Activated CD4-positive, alpha-beta memory T cell treated with anti-CD3 and anti-CD28 coated beads for 36 hours (primary cell): ENCODE results near the gene MAST2. TPM values are rescaled to one million over a fixed set of nuclear protein-coding genes. Genes with fewer than 3 reads are reported as not detected.
"Not testable (repeated sequence)": the region's sequence is repeated elsewhere in the genome, so short reads cannot be mapped to it uniquely, and the experiment has no call there.

ENCODE experiments used
- CTCF ChIA-PET: fragments of 350-600 bp; sonication (Branson Sonifier 250); formaldehyde crosslinking; loops from one replicate; lab custom pipeline; 2021; ENCODE audit warnings: antibody characterized with exemption, inconsistent platforms; lab: Charles Lee
- POLR2A ChIA-PET: fragments of 350-600 bp; sonication (Branson Sonifier 250); formaldehyde crosslinking; loops from one replicate; lab custom pipeline; 2021; ENCODE audit warnings: antibody characterized with exemption; lab: Charles Lee
- DNase-seq: peaks from one replicate; pipeline ENCODE4 v3.0.0-alpha.2; 2020
- H3K27ac Mint-ChIP-seq: one replicate; pipeline ENCODE4 v1.8.0; 2021; ENCODE audit warnings: mixed read lengths
- H3K27me3 Mint-ChIP-seq: one replicate; pipeline ENCODE4 v1.8.0; 2021; ENCODE audit warnings: mixed read lengths
- H3K36me3 Mint-ChIP-seq: one replicate; pipeline ENCODE4 v1.8.0; 2021; ENCODE audit warnings: mixed read lengths
- H3K4me1 Mint-ChIP-seq: one replicate; pipeline ENCODE4 v1.8.0; 2021; ENCODE audit warnings: low read depth, mixed read lengths
- H3K4me3 Mint-ChIP-seq: one replicate; pipeline ENCODE4 v1.8.0; 2021; ENCODE audit warnings: mild to moderate bottlenecking, mixed read lengths
- H3K9me3 Mint-ChIP-seq: one replicate; pipeline ENCODE4 v1.8.0; 2021; ENCODE audit warnings: mixed read lengths
- intact Hi-C: fragments of 100-400 bp; cut with micrococcal nuclease; formaldehyde crosslinking; loops from one replicate; pipeline ENCODE4 v1.15.1; 2023
- total RNA-seq, 2 experiments: library from RNA; stranded (reverse); gene quantifications; one replicate each; pipeline ENCODE4 v1.2.3, GENCODE V29; 2021

The MAST2 gene
- total RNA-seq, 2 experiments from 2014 or later, result 25.1 to 26.6 TPM

- no peaks in the 10 kb centered on the region for H3K27me3 Mint-ChIP-seq
- DNase-seq, result no peak
- ChIA-PET CTCF (no interaction called here), POLR2A (interaction anchor here (0.6 kb wide), 1 partner anchor 156 kb away, joined by 4 read pairs; no protein-coding TSS in a partner anchor)
- intact Hi-C loops, result no loop called here
- peaks cover 9% of the 10 kb centered on the region for H3K4me1 Mint-ChIP-seq
- H3K4me3 Mint-ChIP-seq, result no peak overlapping the region
- no peak overlapping the region for H3K27ac Mint-ChIP-seq
- H3K36me3 Mint-ChIP-seq, result no peaks in the 10 kb centered on the region
- H3K9me3 Mint-ChIP-seq, result no peaks in the 10 kb centered on the region
Observed at GRCh38 chr1:45930258-45931150, 127.1 kb downstream of the MAST2 start.

GRCh38 chr1:45932205-45932604 lies 128.8 kb downstream of the MAST2 start:
- H3K9me3 Mint-ChIP-seq, H3K36me3 Mint-ChIP-seq, DNase-seq, H3K4me3 Mint-ChIP-seq, CTCF ChIA-PET, H3K27me3 Mint-ChIP-seq, H3K4me1 Mint-ChIP-seq, intact Hi-C loops, H3K27ac Mint-ChIP-seq, POLR2A ChIA-PET: not testable (repeated sequence)

- Mint-ChIP-seq H3K27ac (no peak overlapping the region), H3K36me3 (no peaks in the 10 kb centered on the region), H3K27me3 (no peaks in the 10 kb centered on the region), H3K9me3 (no peaks in the 10 kb centered on the region), H3K4me3 (no peak overlapping the region), H3K4me1 (no peaks in the 10 kb centered on the region)
- intact Hi-C loops, result no loop called here
- no peak for DNase-seq
- CTCF ChIA-PET, result no interaction called here
- POLR2A ChIA-PET, result interaction anchor here (0.6 kb wide), 1 partner anchor 32 kb away, joined by 3 read pairs; no protein-coding TSS in a partner anchor
Observed at GRCh38 chr1:45934947-45935346, 131.5 kb downstream of the MAST2 start.

GRCh38 chr1:45938029-45938428 lies 134.6 kb downstream of the MAST2 start:
- no peak for DNase-seq
- Mint-ChIP-seq H3K27me3 (no peaks in the 10 kb centered on the region), H3K27ac (no peak overlapping the region), H3K9me3 (peaks cover 9% of the 10 kb centered on the region), H3K4me3 (no peak overlapping the region), H3K4me1 (no peaks in the 10 kb centered on the region), H3K36me3 (peaks cover 6% of the 10 kb centered on the region)
- POLR2A ChIA-PET, result no interaction called here
- intact Hi-C loops, result no loop called here
- CTCF ChIA-PET, result no interaction called here

GRCh38 chr1:45942411-45942810 lies 139.0 kb downstream of the MAST2 start:
- Mint-ChIP-seq H3K9me3 (peaks cover 9% of the 10 kb centered on the region), H3K4me1 (no peaks in the 10 kb centered on the region), H3K36me3 (peaks cover 6% of the 10 kb centered on the region), H3K27ac (no peak overlapping the region), H3K4me3 (no peak overlapping the region), H3K27me3 (no peaks in the 10 kb centered on the region)
- CTCF ChIA-PET, result no interaction called here
- DNase-seq, result no peak
- intact Hi-C loops, result no loop called here
- POLR2A ChIA-PET, result no interaction called here

GRCh38 chr1:45943185-45943584 lies 139.8 kb downstream of the MAST2 start:
- Mint-ChIP-seq H3K27me3 (no peaks in the 10 kb centered on the region), H3K9me3 (peaks cover 11% of the 10 kb centered on the region), H3K4me1 (no peaks in the 10 kb centered on the region), H3K4me3 (no peak overlapping the region), H3K27ac (no peak overlapping the region), H3K36me3 (peaks cover 6% of the 10 kb centered on the region)
- ChIA-PET POLR2A (no interaction called here), CTCF (no interaction called here)
- DNase-seq, result no peak
- intact Hi-C loops, result no loop called here

- ChIA-PET CTCF (no interaction called here), POLR2A (no interaction called here)
- peaks cover 6% of the 10 kb centered on the region for H3K36me3 Mint-ChIP-seq
- no peak overlapping the region for H3K27ac Mint-ChIP-seq
- intact Hi-C loops, result no loop called here
- no peak for DNase-seq
- no peaks in the 10 kb centered on the region for H3K4me1 Mint-ChIP-seq
- no peaks in the 10 kb centered on the region for H3K27me3 Mint-ChIP-seq
- H3K9me3 Mint-ChIP-seq, result peaks cover 11% of the 10 kb centered on the region
- H3K4me3 Mint-ChIP-seq, result no peak overlapping the region
Observed at GRCh38 chr1:45945426-45945825, 142.0 kb downstream of the MAST2 start.

GRCh38 chr1:45949462-45949861 lies 146.1 kb downstream of the MAST2 start:
- H3K9me3 Mint-ChIP-seq, H3K36me3 Mint-ChIP-seq, CTCF ChIA-PET, H3K4me1 Mint-ChIP-seq, H3K27ac Mint-ChIP-seq, DNase-seq, H3K27me3 Mint-ChIP-seq, H3K4me3 Mint-ChIP-seq, POLR2A ChIA-PET, intact Hi-C loops: not testable (repeated sequence)

GRCh38 chr1:45952072-45952471 lies 148.7 kb downstream of the MAST2 start:
- Mint-ChIP-seq H3K27me3 (no peaks in the 10 kb centered on the region), H3K9me3 (peaks cover 3% of the 10 kb centered on the region), H3K36me3 (no peaks in the 10 kb centered on the region), H3K4me3 (no peak overlapping the region), H3K27ac (no peak overlapping the region), H3K4me1 (no peaks in the 10 kb centered on the region)
- intact Hi-C loops, result no loop called here
- POLR2A ChIA-PET, result no interaction called here
- no peak for DNase-seq
- CTCF ChIA-PET, result no interaction called here

GRCh38 chr1:45953934-45954847 lies 150.8 kb downstream of the MAST2 start:
- POLR2A ChIA-PET, result no interaction called here
- intact Hi-C loops, result no loop called here

GRCh38 chr1:45957684-45958083 lies 154.3 kb downstream of the MAST2 start:
- CTCF ChIA-PET, result no interaction called here
- intact Hi-C loops, result no loop called here
- no peak overlapping the region for H3K27ac Mint-ChIP-seq

More at GRCh38 chr1:45953934-45954847, 150.8 kb downstream of the MAST2 start:
- no peaks in the 10 kb centered on the region for H3K4me1 Mint-ChIP-seq
- no peaks in the 10 kb centered on the region for H3K9me3 Mint-ChIP-seq
- DNase-seq, result no peak
- CTCF ChIA-PET, result no interaction called here
- no peaks in the 10 kb centered on the region for H3K36me3 Mint-ChIP-seq
- H3K27me3 Mint-ChIP-seq, result no peaks in the 10 kb centered on the region
- H3K4me3 Mint-ChIP-seq, result no peak overlapping the region
- no peak overlapping the region for H3K27ac Mint-ChIP-seq

GRCh38 chr1:45958317-45958716 lies 154.9 kb downstream of the MAST2 start:
- intact Hi-C loops, result no loop called here
- POLR2A ChIA-PET, result no interaction called here
- Mint-ChIP-seq H3K27me3 (no peaks in the 10 kb centered on the region), H3K9me3 (peaks cover 2% of the 10 kb centered on the region), H3K4me3 (no peak overlapping the region), H3K27ac (no peak overlapping the region), H3K4me1 (no peaks in the 10 kb centered on the region), H3K36me3 (peaks cover 4% of the 10 kb centered on the region)
- CTCF ChIA-PET, result no interaction called here
- no peak for DNase-seq

More at GRCh38 chr1:45957684-45958083, 154.3 kb downstream of the MAST2 start:
- DNase-seq, result no peak
- Mint-ChIP-seq H3K4me1 (no peaks in the 10 kb centered on the region), H3K27me3 (no peaks in the 10 kb centered on the region), H3K36me3 (no peaks in the 10 kb centered on the region), H3K4me3 (no peak overlapping the region), H3K9me3 (peaks cover 2% of the 10 kb centered on the region)
- POLR2A ChIA-PET, result no interaction called here
